Gastrocnemius medialis (tissue), 4 donors: ENCODE measurements around the gene COX17.

Source experiments
- CTCF ChIP-seq, 5 experiments: fragments of 450-650 bp in 3 of 5; fragments of 200-600 bp in 2 of 5; sonication (generic) in 2 of 5; IDR thresholded peaks in 4 of 5; conservative IDR thresholded peaks in 1 of 5; 1 replicate in 4 of 5; 2 replicates in 1 of 5; pipeline ENCODE4 v1.5.1; 2016 to 2019; ENCODE audit warnings: antibody characterized with exemption in 5 of 5, mild to moderate bottlenecking in 3 of 5, moderate library complexity in 3 of 5
- POLR2A ChIP-seq, 2 donors: fragments of 450-650 bp; IDR thresholded peaks; one replicate each; pipeline ENCODE4 v1.6.1; 2017; ENCODE audit warnings: antibody characterized with exemption in 2 of 2, mild to moderate bottlenecking in 2 of 2, moderate library complexity in 2 of 2

- TF ChIP-seq CTCF (IDR thresholded peaks at IDR 0.05 in 4 of 5, conservative IDR thresholded peaks at IDR 0.05 in 1 of 5): no peak
- TF ChIP-seq POLR2A (IDR thresholded peaks at IDR 0.05): no peak
These were observed 25.6 kb upstream of the COX17 start, which contains the start of gene CFAP91 for GRCh38 chr3:119702530-119703527.
